Fibroblast of the aortic adventitia (primary cell): ENCODE results near the gene MYH6. TPM values are rescaled to one million over a fixed set of nuclear protein-coding genes. Genes with fewer than 3 reads are reported as not detected.

Experiments
- DNase-seq: peaks from one replicate; pipeline ENCODE4 v3.0.0-alpha.2; 2010; ENCODE audit warnings: low read depth
- H3K4me3 ChIP-seq: 2 replicates; pipeline ENCODE4 v1.5.1; 2011; ENCODE audit warnings: low read depth, mild to moderate bottlenecking, control low read depth, low read length, moderate library complexity
- total RNA-seq: library from RNA; depleted of rRNA; stranded (reverse); fragments of >200 nt; gene quantifications from 2 replicates; pipeline ENCODE4 v1.2.3, GENCODE V29; 2012; ENCODE audit warnings: low replicate concordance
- TF ChIP-seq, protein P1 (sequence below): IDR thresholded peaks from 2 replicates; pipeline ENCODE4 v1.5.1; 2011; ENCODE audit warnings: mild to moderate bottlenecking, low read length, control low read depth, inconsistent platforms; ENCODE audit not compliant: insufficient read depth

Gene MYH6
- total RNA-seq, 1 donor, result not detected

DNA sequence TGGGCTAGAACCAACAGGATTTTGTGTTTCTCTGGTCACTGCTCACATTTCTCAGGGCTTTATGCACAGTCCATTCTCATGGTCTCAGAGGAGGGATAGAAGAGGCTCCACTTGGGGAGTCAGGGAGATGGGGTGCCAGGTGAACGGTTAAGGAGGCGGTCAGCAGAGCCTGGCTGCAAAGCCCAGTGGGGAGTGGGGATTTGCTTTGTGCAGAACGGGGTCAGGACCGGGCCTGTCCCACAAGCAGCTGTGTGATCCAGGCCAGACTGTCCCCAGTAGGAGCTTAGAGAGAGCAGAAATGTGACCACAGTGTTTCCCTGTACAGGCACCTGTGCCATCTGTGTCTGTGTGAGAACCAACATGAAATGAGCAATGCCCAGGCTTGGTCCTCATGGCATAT, 27.1 kb downstream of the MYH6 start:
- TF ChIP-seq, protein P1, sequence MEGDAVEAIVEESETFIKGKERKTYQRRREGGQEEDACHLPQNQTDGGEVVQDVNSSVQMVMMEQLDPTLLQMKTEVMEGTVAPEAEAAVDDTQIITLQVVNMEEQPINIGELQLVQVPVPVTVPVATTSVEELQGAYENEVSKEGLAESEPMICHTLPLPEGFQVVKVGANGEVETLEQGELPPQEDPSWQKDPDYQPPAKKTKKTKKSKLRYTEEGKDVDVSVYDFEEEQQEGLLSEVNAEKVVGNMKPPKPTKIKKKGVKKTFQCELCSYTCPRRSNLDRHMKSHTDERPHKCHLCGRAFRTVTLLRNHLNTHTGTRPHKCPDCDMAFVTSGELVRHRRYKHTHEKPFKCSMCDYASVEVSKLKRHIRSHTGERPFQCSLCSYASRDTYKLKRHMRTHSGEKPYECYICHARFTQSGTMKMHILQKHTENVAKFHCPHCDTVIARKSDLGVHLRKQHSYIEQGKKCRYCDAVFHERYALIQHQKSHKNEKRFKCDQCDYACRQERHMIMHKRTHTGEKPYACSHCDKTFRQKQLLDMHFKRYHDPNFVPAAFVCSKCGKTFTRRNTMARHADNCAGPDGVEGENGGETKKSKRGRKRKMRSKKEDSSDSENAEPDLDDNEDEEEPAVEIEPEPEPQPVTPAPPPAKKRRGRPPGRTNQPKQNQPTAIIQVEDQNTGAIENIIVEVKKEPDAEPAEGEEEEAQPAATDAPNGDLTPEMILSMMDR, result no peak
- no peak overlapping the region for H3K4me3 ChIP-seq
- no peak for DNase-seq

DNA sequence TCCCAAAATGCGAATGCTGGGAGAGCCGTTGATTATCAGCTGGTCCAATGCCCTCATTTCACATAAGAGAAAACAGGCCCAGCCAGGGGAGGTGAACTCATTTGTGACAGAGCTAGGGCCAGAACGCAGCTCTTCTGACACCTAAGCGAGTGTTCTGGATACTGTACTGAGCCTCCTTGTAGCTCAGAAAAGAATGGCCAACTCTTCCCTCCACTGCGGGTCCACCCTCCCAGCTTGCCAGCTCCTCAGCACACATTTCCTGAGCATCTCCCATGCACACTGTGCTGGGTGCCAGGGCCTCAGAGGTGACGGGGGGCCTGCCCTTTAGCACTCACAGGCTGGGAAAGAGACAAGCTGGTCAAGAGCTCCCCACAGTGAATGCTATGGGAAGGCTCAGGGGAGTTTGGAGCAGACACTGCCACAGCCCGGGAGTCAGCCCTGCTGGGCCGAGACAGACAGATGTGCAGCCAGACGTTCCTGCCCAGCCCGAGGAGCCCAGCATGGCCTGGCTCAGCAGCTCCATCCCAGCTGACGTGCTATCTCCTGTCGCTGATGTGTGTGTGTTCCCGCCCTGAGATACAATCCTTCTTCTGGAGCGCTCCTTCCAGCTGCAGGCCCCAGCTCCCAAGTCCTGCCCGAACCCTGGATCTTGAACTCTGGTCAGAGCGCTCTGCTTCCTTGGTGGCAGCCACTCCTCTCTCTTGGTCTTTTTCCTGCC, 27.7 kb downstream of the MYH6 start:
- no peak overlapping the region for H3K4me3 ChIP-seq
- TF ChIP-seq, protein P1, result no peak
- no peak for DNase-seq

DNA sequence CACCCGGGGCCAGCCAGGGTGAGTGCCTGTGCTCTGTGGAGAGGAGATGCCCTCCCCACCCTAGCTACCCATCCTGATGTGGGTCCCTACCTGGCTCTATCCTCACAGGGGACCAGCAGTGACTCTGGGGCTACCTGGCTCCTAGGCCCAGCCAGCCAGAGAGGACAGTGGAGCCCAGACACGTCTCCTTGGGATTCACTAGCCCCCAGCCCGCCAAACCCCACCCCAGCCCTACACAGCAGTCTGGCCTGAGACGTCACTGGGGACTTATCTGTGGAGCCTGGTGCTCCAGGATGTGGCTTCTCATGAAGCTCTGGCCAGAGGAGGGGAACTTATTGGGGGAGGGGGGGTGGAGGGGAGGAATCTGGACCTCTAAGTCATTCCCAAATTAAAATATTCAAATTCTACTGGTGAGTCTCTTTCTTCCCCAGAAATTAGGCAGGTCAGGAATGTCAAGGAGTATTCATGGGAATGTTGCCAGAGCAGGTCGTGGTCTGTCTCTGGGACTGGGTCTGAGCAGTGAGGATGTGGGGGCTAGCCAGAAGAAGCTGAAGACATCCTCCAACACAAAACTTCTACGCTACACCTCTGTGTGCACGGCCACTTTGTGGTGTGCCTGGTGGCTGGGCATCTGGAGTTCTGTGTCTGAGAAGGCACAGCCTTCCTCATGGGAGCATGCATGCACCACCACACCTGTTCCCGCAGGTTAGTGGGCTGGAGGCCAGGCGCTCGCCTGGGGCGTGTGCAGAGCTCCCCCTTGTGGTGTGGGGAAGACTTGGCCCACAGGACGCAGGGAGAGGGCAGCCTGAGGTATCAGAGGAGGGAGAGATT, 28.5 kb downstream of the MYH6 start:
- TF ChIP-seq, protein P1, result peak; percentile 88
- H3K4me3 ChIP-seq, result no peak overlapping the region
- peak; percentile 25 for DNase-seq

DNA sequence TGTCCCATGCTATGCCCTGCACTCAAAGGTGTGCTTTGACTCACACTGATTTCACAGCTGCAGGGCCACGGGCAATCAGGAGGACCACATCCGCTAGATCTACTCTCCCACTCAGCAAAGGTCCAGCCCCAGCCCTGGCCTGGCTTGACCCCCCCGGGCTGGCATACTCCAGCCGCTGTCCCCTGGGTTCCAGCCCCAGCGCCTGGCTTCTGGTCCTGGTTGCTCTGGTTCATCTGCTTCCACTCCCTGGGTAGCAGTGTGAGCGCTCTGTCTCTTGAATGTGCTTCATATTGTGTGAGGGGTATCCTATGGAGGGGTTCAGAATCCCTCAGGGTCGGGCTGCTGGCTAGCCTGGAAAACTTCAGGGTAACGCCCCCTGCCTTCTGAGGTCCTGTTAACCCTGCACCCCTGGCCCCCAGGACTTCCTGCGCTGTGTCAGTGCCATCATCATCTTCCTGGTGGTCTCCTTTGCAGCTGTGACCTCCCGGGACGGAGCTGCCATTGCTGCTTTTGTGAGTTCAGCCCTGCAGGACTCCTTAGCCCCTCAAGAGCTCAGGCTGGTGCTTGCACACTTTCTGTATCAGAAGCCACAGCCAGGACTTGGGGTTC, 29.4 kb downstream of the MYH6 start:
- TF ChIP-seq, protein P1, result no peak
- H3K4me3 ChIP-seq, result no peak overlapping the region
- no peak for DNase-seq

DNA sequence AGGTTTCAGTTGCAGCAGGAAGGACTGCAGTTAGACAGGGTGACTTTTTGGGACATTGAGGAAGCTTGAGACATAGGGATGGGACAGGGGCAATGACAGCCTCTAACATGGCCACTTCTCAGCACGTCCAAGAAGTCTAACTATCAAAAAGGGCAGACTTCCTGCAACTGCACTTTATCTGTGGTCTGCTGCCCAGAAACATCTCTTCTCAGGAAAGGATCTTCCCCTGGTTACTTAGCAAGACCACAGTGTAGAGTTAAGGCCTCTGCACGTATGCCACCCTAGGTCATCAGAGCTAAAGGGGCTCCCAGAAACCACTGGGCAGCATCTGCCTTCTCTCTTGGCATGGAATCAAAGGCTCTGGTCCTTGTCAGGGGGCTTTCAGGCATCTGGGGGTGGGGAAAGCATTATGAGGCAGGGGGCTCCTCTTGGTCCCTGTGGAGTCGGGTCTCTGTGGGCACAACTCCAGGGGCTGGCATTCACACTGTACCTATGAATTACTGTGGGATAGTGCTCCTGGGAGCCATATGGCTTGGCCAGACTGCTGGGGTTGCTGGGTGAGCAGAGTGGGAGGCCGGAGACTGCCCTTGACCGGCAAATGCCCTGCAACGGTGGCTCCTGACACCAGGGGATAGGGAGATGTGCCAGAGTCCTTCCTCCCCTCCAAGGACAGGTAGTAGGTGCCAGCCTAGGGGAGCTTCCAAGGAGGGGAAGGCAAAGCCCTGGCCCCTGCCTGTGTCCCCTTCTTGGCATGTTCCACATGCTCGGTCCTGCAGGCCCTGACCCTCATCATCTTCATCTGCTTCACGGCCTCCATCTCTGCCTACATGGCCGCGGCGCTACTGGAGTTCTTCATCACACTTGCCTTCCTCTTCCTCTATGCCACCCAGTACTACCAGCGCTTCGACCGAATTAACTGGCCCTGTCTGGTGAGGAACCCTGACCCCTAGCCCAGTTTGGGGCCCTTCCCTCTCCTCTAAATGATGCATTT, 30.2 kb downstream of the MYH6 start:
- DNase-seq, result no peak
- TF ChIP-seq, protein P1, result no peak

DNA sequence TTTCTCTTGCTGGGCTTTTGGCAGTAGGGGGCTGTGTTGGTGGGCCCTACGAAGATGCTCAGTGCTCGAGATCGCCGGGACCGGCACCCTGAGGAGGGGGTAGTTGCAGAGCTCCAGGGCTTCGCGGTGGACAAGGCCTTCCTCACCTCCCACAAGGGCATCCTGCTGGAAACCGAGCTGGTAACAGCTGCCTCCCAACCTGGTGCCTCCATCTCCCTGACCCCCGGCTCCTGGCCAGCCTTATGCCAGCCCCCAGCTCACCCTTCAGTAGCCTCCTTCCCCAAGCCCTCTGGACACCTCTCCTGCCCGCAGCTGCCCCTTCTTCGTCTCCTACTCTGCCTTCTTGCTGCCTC, 30.9 kb downstream of the MYH6 start:
- no peak overlapping the region for H3K4me3 ChIP-seq
- TF ChIP-seq, protein P1, result no peak
- no peak for DNase-seq

More for the DNA sequence above, 30.2 kb downstream of the MYH6 start:
- no peak overlapping the region for H3K4me3 ChIP-seq
